Measurements from ENCODE around the gene RAB11FIP5. TPM values are rescaled to one million over a fixed set of nuclear protein-coding genes. Genes with fewer than 3 reads are reported as not detected.
"Not testable (repeated sequence)": the region's sequence is repeated elsewhere in the genome, so short reads cannot be mapped to it uniquely, and the experiment has no call there.

RAB11FIP5 gene
- total and polyA plus RNA-seq, 10 of the 15 experiments (the other 5 are each of a cell fraction or from before 2014, with no cell fraction given) = 0.03 to 0.20 (median 0.06) TPM; not detected in 6

- ChIA-PET RAD21 (ENCODE audit: unreplicated experiment) (no interaction called here), CTCF (interaction anchor here (0.6 to 2.4 kb wide), 3 partner anchors 9 to 208 kb away, joined by 3 to 6 read pairs (median 5); no protein-coding TSS in a partner anchor), SMC1A (ENCODE audit: uncharacterized antibody, unreplicated experiment) (no interaction called here), POLR2A (no interaction called here)
- FAIRE-seq (no peak), ATAC-seq (no peak), DNase-seq (ENCODE audit: low read depth, low spot score) (no peak)
- Histone ChIP-seq H3K4me1 (ENCODE audit: control insufficient read depth, insufficient read depth, low read length) (no peaks in the 10 kb centered on the region; the same call in 1 of the 2 replicates), H3K9me3 (replicated peaks; ENCODE audit: control insufficient read depth, insufficient read depth, low read length) (no peaks in the 10 kb centered on the region), H2AFZ (ENCODE audit: control insufficient read depth, low read depth, low read length) (no peak overlapping the region), H3K4me2 (ENCODE audit: control insufficient read depth, insufficient read depth) (no peak overlapping the region), H3K4me3 (no peak overlapping the region), H3K36me3 (ENCODE audit: control insufficient read depth in 2 of 2, insufficient read depth in 2 of 2, low read length in 1 of 2) (no peaks in the 10 kb centered on the region), H3K79me2 (ENCODE audit: control insufficient read depth, insufficient read depth, low read length) (no peaks in the 10 kb centered on the region), H3K27ac (ENCODE audit: control insufficient read depth, insufficient read depth) (no peak overlapping the region), H3K27me3 (replicated peaks in 1 of 2; ENCODE audit: control insufficient read depth in 2 of 2, insufficient read depth in 2 of 2, low read length in 1 of 2) (peaks cover 0 to 1% of the 10 kb centered on the region in 2 experiments; a peak in 2 of 4 replicates), H3K9ac (ENCODE audit: control insufficient read depth, insufficient read depth, low read length) (no peak overlapping the region), H4K20me1 (ENCODE audit: control insufficient read depth, insufficient read depth) (no peaks in the 10 kb centered on the region; the same call in 1 of the 2 replicates)
- intact Hi-C loops (cut with micrococcal nuclease; ENCODE audit: unreplicated experiment) = no loop called here
- WGBS (ENCODE audit: insufficient coverage, insufficient replicate concordance, low lambda C conversion rate, missing lambda C conversion rate) = 2% methylated on average over 3 of the region's 3 CpGs
- in situ Hi-C loops (cut with MboI) = no loop called here
- TF ChIP-seq ESRRA (IDR thresholded peaks at IDR 0.05; ENCODE audit: low read length) (no peak), ZNF207 (IDR thresholded peaks at IDR 0.05; ENCODE audit: borderline replicate concordance) (no peak), TCF12 (IDR thresholded peaks at IDR 0.05; ENCODE audit: low read depth, low read length) (no peak), ZNF687 (IDR thresholded peaks at IDR 0.05) (no peak), SREBF2 (IDR thresholded peaks at IDR 0.05; ENCODE audit: low read length) (no peak), SMARCA5 (IDR thresholded peaks at IDR 0.05) (no peak), BRCA1 (IDR thresholded peaks at IDR 0.05; ENCODE audit: low read depth, low read length) (no peak), EZH2 (IDR thresholded peaks at IDR 0.05; ENCODE audit: borderline replicate concordance, control insufficient read depth, low read depth, low read length) (no peak), USF2 (IDR thresholded peaks at IDR 0.05; ENCODE audit: borderline replicate concordance, low read depth, low read length) (no peak), PBX3 (IDR thresholded peaks at IDR 0.05; ENCODE audit: insufficient replicate concordance, low read depth, low read length) (no peak)
- no TSS peak for BruUV-seq (replicated peaks)
Measured at GRCh38 chr2:73095910-73096309, 16.8 kb downstream of the RAB11FIP5 start.

DNA sequence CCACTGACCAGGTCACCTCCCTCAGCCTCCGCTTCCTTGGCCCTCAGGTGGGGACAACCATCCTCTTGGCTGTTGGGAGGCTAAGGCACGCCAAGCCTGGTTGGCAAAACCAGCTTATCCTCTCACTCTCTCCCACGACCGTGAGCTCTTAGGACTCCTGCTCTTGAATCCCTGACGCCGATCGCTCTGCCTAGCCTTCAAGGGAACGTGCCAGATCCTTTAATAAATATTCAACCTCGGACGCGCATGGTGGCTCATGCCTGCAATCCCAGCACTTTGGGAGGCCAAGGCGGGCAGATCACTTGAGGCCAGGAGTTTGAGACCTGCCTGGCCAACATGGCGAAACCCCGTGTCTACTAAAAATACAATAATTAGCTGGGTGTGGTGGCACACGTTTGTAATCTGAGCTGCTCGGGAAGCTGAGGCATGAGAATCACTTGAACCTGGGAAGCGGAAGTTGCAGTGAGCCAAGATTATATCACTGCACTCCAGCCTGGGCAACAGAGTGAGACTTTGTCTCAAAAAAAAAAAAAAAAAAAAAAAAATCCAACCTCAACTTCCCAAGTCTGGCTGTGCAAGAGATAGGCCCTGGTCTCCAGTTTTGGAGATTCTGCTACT lies 19.0 kb downstream of the RAB11FIP5 start:
- H2AFZ ChIP-seq (ENCODE audit: control insufficient read depth, low read depth, low read length); H3K4me2 ChIP-seq (ENCODE audit: control insufficient read depth, insufficient read depth); H4K20me1 ChIP-seq (ENCODE audit: control insufficient read depth, insufficient read depth); H3K27me3 ChIP-seq (replicated peaks in 1 of 2; ENCODE audit: control insufficient read depth in 2 of 2, insufficient read depth in 2 of 2, low read length in 1 of 2); H3K27ac ChIP-seq (ENCODE audit: control insufficient read depth, insufficient read depth); H3K79me2 ChIP-seq (ENCODE audit: control insufficient read depth, insufficient read depth, low read length); H3K9ac ChIP-seq (ENCODE audit: control insufficient read depth, insufficient read depth, low read length); H3K4me1 ChIP-seq (ENCODE audit: control insufficient read depth, insufficient read depth, low read length); H3K36me3 ChIP-seq (ENCODE audit: control insufficient read depth in 2 of 2, insufficient read depth in 2 of 2, low read length in 1 of 2); H3K9me3 ChIP-seq (replicated peaks; ENCODE audit: control insufficient read depth, insufficient read depth, low read length); BruUV-seq (replicated peaks); DNase-seq (ENCODE audit: low read depth, low spot score); SMC1A ChIA-PET (ENCODE audit: uncharacterized antibody, unreplicated experiment); ATAC-seq; H3K4me3 ChIP-seq; RAD21 ChIA-PET (ENCODE audit: unreplicated experiment); in situ Hi-C loops (cut with MboI); intact Hi-C loops (cut with micrococcal nuclease; ENCODE audit: unreplicated experiment); FAIRE-seq; POLR2A ChIA-PET: not testable (repeated sequence)
- 39% methylated on average over 17 of the region's 17 CpGs for WGBS (ENCODE audit: insufficient coverage, insufficient replicate concordance, low lambda C conversion rate, missing lambda C conversion rate)
- CTCF ChIA-PET = interaction anchor here (1.1 to 1.2 kb wide), 2 partner anchors 71 to 118 kb away, joined by 3 to 6 read pairs; no protein-coding TSS in a partner anchor
